Osteoblast (primary cell): ENCODE measurements around the gene PRKN. TPM values are rescaled to one million over a fixed set of nuclear protein-coding genes. Genes with fewer than 3 reads are reported as not detected.
"Not testable (repeated sequence)": the region's sequence is repeated elsewhere in the genome, so short reads cannot be mapped to it uniquely, and the experiment has no call there.

ENCODE experiments used
- DNase-seq: peaks from one replicate; pipeline ENCODE4 v3.0.0; 2011; ENCODE audit warnings: low spot score, mixed read lengths; ENCODE audit not compliant: insufficient read length; ENCODE audit errors: missing footprints
- H2AFZ ChIP-seq: 2 replicates; pipeline ENCODE4 v1.6.0; 2011; ENCODE audit warnings: mild to moderate bottlenecking, low read length
- H3K27ac ChIP-seq: 2 replicates; pipeline ENCODE4 v1.5.1; 2011; ENCODE audit warnings: mild to moderate bottlenecking, low read depth, low read length, moderate library complexity
- H3K27me3 ChIP-seq: 2 replicates; pipeline ENCODE4 v1.6.0; 2012; ENCODE audit warnings: mild to moderate bottlenecking, control low read depth, inconsistent platforms, low read length, moderate library complexity; ENCODE audit not compliant: insufficient read depth
- H3K36me3 ChIP-seq: 2 replicates; pipeline ENCODE4 v1.5.1; 2011; ENCODE audit warnings: mild to moderate bottlenecking, low read length, control low read depth, moderate library complexity; ENCODE audit not compliant: insufficient read depth
- H3K4me1 ChIP-seq: 2 replicates; pipeline ENCODE4 v1.5.1; 2011; ENCODE audit warnings: mild to moderate bottlenecking, low read length, control low read depth, moderate library complexity; ENCODE audit not compliant: insufficient read depth
- H3K4me2 ChIP-seq: 2 replicates; pipeline ENCODE4 v1.6.0; 2011; ENCODE audit warnings: mild to moderate bottlenecking, low read length; ENCODE audit not compliant: insufficient read depth
- H3K4me3 ChIP-seq: fragments of 200-600 bp; sonication (generic); 3 replicates; pipeline ENCODE4 v1.5.1; 2012; ENCODE audit warnings: mild to moderate bottlenecking, low read length, inconsistent platforms; ENCODE audit not compliant: insufficient read depth
- H3K79me2 ChIP-seq: 2 replicates; pipeline ENCODE4 v1.6.0; 2012; ENCODE audit warnings: mild to moderate bottlenecking, low read length, control low read depth, inconsistent platforms; ENCODE audit not compliant: insufficient read depth
- H3K9me3 ChIP-seq: 2 replicates; pipeline ENCODE4 v1.5.1; 2011; ENCODE audit warnings: low read depth, low read length, control low read depth
- H4K20me1 ChIP-seq: 2 replicates; pipeline ENCODE4 v1.6.0; 2012; ENCODE audit warnings: mild to moderate bottlenecking, low read length, control low read depth; ENCODE audit not compliant: insufficient read depth
- CTCF ChIP-seq: IDR thresholded peaks from 2 replicates; pipeline ENCODE4 v1.5.1; 2011; ENCODE audit warnings: mild to moderate bottlenecking, low read depth, low read length, moderate library complexity; ENCODE audit errors: extremely low read depth
- total RNA-seq: library from RNA; depleted of rRNA; stranded (reverse); fragments of >200 nt; gene quantifications from 2 replicates; pipeline ENCODE4 v1.2.3, GENCODE V29; 2012

Gene PRKN
- total RNA-seq, 1 donor, result 2.9 TPM

- Histone ChIP-seq H3K4me3 (no peak overlapping the region), H3K4me2 (no peak overlapping the region), H3K27me3 (no peaks in the 10 kb centered on the region), H4K20me1 (no peaks in the 10 kb centered on the region), H3K27ac (no peak overlapping the region), H3K9me3 (no peaks in the 10 kb centered on the region), H2AFZ (no peak overlapping the region), H3K79me2 (no peaks in the 10 kb centered on the region), H3K36me3 (no peaks in the 10 kb centered on the region), H3K4me1 (no peaks in the 10 kb centered on the region)
- no peak for DNase-seq
- no peak for TF ChIP-seq CTCF
Measured at GRCh38 chr6:162538643-162539064, 188.9 kb downstream of the PRKN start.

- H3K27me3 ChIP-seq, result no peaks in the 10 kb centered on the region
- no peak overlapping the region for H3K4me2 ChIP-seq
- H3K79me2 ChIP-seq, result no peaks in the 10 kb centered on the region
- DNase-seq, result no peak
- no peaks in the 10 kb centered on the region for H3K4me1 ChIP-seq
- peaks cover 4% of the 10 kb centered on the region for H3K9me3 ChIP-seq
- TF ChIP-seq CTCF, result no peak
- no peak overlapping the region for H2AFZ ChIP-seq
- H3K27ac ChIP-seq, result no peak overlapping the region
- H4K20me1 ChIP-seq, result no peaks in the 10 kb centered on the region
- H3K4me3 ChIP-seq, result no peak overlapping the region
- no peaks in the 10 kb centered on the region for H3K36me3 ChIP-seq
Measured at GRCh38 chr6:162533009-162533400, 194.6 kb downstream of the PRKN start.

- no peak for TF ChIP-seq CTCF
- no peak overlapping the region for H3K4me3 ChIP-seq
- H2AFZ ChIP-seq, result no peak overlapping the region
- H3K4me1 ChIP-seq, result no peaks in the 10 kb centered on the region
- no peaks in the 10 kb centered on the region for H3K36me3 ChIP-seq
- H3K79me2 ChIP-seq, result no peaks in the 10 kb centered on the region
- H3K27me3 ChIP-seq, result no peaks in the 10 kb centered on the region
- peaks cover 4% of the 10 kb centered on the region for H3K9me3 ChIP-seq
- H4K20me1 ChIP-seq, result no peaks in the 10 kb centered on the region
- H3K4me2 ChIP-seq, result no peak overlapping the region
- no peak overlapping the region for H3K27ac ChIP-seq
- DNase-seq, result no peak
Measured at GRCh38 chr6:162532283-162533008, 195.1 kb downstream of the PRKN start.

GRCh38 chr6:162531391-162531790 lies 196.2 kb downstream of the PRKN start:
- not testable (repeated sequence) for H4K20me1 ChIP-seq, H3K36me3 ChIP-seq, DNase-seq, H3K9me3 ChIP-seq, H3K4me2 ChIP-seq, H3K4me1 ChIP-seq, H3K27me3 ChIP-seq, H3K27ac ChIP-seq, H3K79me2 ChIP-seq, H3K4me3 ChIP-seq, H2AFZ ChIP-seq
